Tongue (tissue), 2 donors: ENCODE measurements around the gene ARMC12. TPM values are rescaled to one million over a fixed set of nuclear protein-coding genes. Genes with fewer than 3 reads are reported as not detected.

Experiments used
- DNase-seq: peaks from one replicate; pipeline ENCODE4 v3.0.0-alpha.2; 2015
- total RNA-seq: library from RNA; depleted of rRNA; stranded (reverse); fragments of >200 nt; gene quantifications from one replicate; pipeline ENCODE4 v1.2.3, GENCODE V29; 2014

ARMC12 gene
- total RNA-seq, 1 donor from 2014 or later = 0.31 TPM

GRCh38 chr6:35776364-35777215 is 39.8 kb downstream of the ARMC12 start, which contains the start of gene CLPSL2:
CLPSL2 (plus strand) TSS chr6:35776598; CDS start chr6:35776619, 21 bp downstream.
- DNase-seq = peak; percentile 11

GRCh38 chr6:35777356-35778102 is 40.7 kb downstream of the ARMC12 start:
- no peak for DNase-seq

GRCh38 chr6:35778437-35778836 is 41.6 kb downstream of the ARMC12 start:
- no peak for DNase-seq

- no peak for DNase-seq
Measured at GRCh38 chr6:35780719-35781118, 43.9 kb downstream of the ARMC12 start, which contains the start of gene CLPSL1. CLPSL1 (plus strand) TSS chr6:35781019; CDS start chr6:35781111, 92 bp downstream.

- no peak for DNase-seq
Measured at GRCh38 chr6:35781290-35781689, 44.5 kb downstream of the ARMC12 start.

GRCh38 chr6:35782424-35782823 is 45.6 kb downstream of the ARMC12 start:
- DNase-seq = no peak

- DNase-seq = no peak
Measured at GRCh38 chr6:35784200-35784599, 47.4 kb downstream of the ARMC12 start.

- no peak for DNase-seq
Measured at GRCh38 chr6:35786272-35786671, 49.4 kb downstream of the ARMC12 start.

GRCh38 chr6:35786810-35787209 is 50.0 kb downstream of the ARMC12 start:
- no peak for DNase-seq

- DNase-seq = no peak
Measured at GRCh38 chr6:35787266-35788218, 50.7 kb downstream of the ARMC12 start.

GRCh38 chr6:35788423-35788982 is 51.7 kb downstream of the ARMC12 start:
- DNase-seq = no peak

- no peak for DNase-seq
Measured at GRCh38 chr6:35790683-35791082, 53.9 kb downstream of the ARMC12 start.

- no peak for DNase-seq
Measured at GRCh38 chr6:35794536-35795452, 58.0 kb downstream of the ARMC12 start.

- DNase-seq = no peak
Measured at GRCh38 chr6:35795453-35796071, 58.7 kb downstream of the ARMC12 start.

- no peak for DNase-seq
Measured at GRCh38 chr6:35796236-35796635, 59.4 kb downstream of the ARMC12 start.

- DNase-seq = no peak
Measured at GRCh38 chr6:35797837-35798526, 61.1 kb downstream of the ARMC12 start.
